Activated T-helper 9 cell treated with anti-CD3 and anti-CD28 coated beads, Interleukin-2, amount 50 U/mL, for 16 hours (primary cell): Measurements from ENCODE around the gene OR8S1.
"Not testable (repeated sequence)": the region's sequence is repeated elsewhere in the genome, so short reads cannot be mapped to it uniquely, and the experiment has no call there.

Experiments
- DNase-seq: peaks from one replicate; pipeline ENCODE4 v3.0.0-alpha.2; 2020; ENCODE audit warnings: low read depth

Gene OR8S1

GRCh38 chr12:48525332-48525731 lies at the start of gene OR8S1:
Gene OR8S1 (plus strand): TSS chr12:48525632. CDS start chr12:48525632, 0 bp downstream.
- DNase-seq: no peak

GRCh38 chr12:48482198-48482597 lies 43.2 kb upstream of the OR8S1 start, which contains the start of gene C12orf54:
Gene C12orf54 (plus strand): TSS chr12:48482498. CDS start chr12:48483297, 799 bp downstream.
- no peak for DNase-seq

GRCh38 chr12:48482930-48483329 lies 42.5 kb upstream of the OR8S1 start:
- DNase-seq: no peak

- DNase-seq: no peak
Measured at GRCh38 chr12:48486261-48486660, 39.2 kb upstream of the OR8S1 start.

GRCh38 chr12:48486679-48487078 lies 38.8 kb upstream of the OR8S1 start:
- no peak for DNase-seq

- no peak for DNase-seq
Measured at GRCh38 chr12:48489012-48489411, 36.4 kb upstream of the OR8S1 start.

GRCh38 chr12:48489456-48489855 lies 36.0 kb upstream of the OR8S1 start:
- not testable (repeated sequence) for DNase-seq

GRCh38 chr12:48500281-48500680 lies 25.2 kb upstream of the OR8S1 start:
- DNase-seq: not testable (repeated sequence)

GRCh38 chr12:48506836-48507235 lies 18.6 kb upstream of the OR8S1 start:
- not testable (repeated sequence) for DNase-seq

- DNase-seq: no peak
Measured at GRCh38 chr12:48508987-48509386, 16.4 kb upstream of the OR8S1 start.

- DNase-seq: no peak
Measured at GRCh38 chr12:48510111-48510510, 15.3 kb upstream of the OR8S1 start.

- no peak for DNase-seq
Measured at GRCh38 chr12:48512855-48513254, 12.6 kb upstream of the OR8S1 start.

GRCh38 chr12:48514728-48515127 lies 10.7 kb upstream of the OR8S1 start:
- DNase-seq: no peak

GRCh38 chr12:48520381-48520780 lies 5.1 kb upstream of the OR8S1 start:
- not testable (repeated sequence) for DNase-seq

GRCh38 chr12:48527891-48528670 lies 2.6 kb downstream of the OR8S1 start:
- DNase-seq: no peak

- DNase-seq: no peak
Measured at GRCh38 chr12:48532601-48533000, 7.2 kb downstream of the OR8S1 start.

GRCh38 chr12:48536602-48537001 lies 11.2 kb downstream of the OR8S1 start:
- no peak for DNase-seq

GRCh38 chr12:48542300-48542928 lies 17.0 kb downstream of the OR8S1 start:
- DNase-seq: no peak

- no peak for DNase-seq
Measured at GRCh38 chr12:48545833-48546469, 20.5 kb downstream of the OR8S1 start.

- not testable (repeated sequence) for DNase-seq
Measured at GRCh38 chr12:48547012-48547411, 21.6 kb downstream of the OR8S1 start.

- DNase-seq: not testable (repeated sequence)
Measured at GRCh38 chr12:48551636-48552035, 26.2 kb downstream of the OR8S1 start.

- DNase-seq: not testable (repeated sequence)
Measured at GRCh38 chr12:48553666-48554343, 28.4 kb downstream of the OR8S1 start.
